HG02798 (cell line): Measurements from ENCODE around the gene EYA2.

ENCODE experiments used
- ATAC-seq: cut with Tn5 transposase; IDR thresholded peaks from one replicate; pipeline ENCODE4 v1.9.1; 2021; ENCODE audit warnings: mild to moderate bottlenecking; ENCODE audit not compliant: unreplicated experiment, poor library complexity

Gene EYA2

DNA sequence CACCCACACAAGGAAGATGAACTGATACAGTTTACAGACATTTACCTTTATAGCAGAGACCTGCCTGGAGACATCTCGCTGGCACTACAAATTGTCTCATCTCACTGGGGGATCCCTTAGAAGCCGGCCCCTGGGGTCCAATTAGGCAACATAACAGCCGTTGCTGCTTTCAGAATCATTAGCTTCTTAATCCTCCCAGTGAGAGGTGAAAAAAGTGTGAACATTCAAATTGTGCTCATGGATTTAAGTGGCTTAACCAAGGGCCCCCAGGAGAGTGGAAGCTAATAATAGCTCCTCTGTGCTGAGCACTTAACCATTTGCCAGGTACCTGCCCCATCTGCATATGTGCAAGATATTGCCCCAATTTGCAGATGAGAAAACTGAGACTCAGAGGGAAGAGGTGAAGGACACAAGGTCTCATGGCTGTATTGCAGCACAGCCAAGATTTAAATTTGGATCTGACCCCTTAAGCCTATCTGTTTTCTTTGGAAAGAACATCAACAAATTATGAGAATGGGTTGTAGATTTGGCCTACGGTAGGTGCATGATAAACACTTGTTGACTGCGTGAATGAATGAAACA is 101.0 kb downstream of the EYA2 start:
- ATAC-seq = no peak

DNA sequence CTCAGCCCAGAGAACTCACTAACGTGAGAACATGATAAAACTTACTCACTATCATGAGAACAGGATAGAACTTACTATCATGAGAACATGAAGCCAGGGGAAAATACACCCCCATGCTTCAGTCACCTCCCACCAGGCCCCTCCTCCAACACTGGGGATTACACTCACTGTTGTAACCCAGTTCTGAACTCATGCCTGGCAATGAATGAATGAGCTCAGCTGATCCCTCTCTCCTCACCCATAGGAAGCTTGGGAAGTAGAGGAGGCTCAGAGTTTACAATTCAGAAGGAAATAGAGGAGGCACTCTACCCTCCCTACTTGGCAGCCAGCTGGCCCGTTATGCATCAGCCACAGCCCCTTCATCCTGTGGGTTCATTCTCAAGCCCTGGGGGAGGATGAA is 102.5 kb downstream of the EYA2 start:
- no peak for ATAC-seq

DNA sequence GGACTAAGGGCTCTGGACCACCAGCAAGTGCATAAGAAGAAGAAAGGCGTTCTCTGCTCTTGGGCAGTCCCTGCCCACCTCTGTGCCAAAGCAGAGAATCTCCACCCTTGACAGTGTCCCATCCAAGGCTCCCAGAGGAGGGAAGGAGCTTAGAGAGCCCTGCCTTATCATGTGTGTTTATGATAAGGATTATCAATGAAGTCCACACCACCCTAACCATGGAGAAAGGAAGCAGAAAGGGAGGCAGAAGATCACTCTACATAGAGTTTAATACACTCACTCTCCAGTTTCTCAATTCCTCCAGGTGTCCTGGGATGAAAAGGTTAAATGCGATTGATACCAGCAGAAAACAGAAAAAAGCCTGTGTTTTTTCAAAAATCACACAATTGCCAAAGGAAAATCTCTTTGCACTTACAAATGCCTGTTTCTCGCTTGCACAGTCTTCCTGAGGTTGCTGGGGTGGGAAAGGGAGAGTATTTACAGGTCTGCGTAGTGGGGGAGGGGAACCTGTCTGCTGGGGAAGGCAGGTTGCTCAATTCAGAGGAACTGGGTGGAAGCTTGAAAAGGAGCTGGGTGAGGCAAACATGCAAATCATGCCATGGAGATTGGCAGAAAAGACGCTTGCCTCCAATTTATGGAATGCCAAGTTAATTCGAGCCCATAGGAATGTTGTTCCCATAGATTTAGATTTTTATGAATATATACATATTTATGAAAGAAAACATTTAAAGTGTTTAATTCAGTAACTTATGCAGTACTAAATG is 104.0 kb downstream of the EYA2 start:
- no peak for ATAC-seq

DNA sequence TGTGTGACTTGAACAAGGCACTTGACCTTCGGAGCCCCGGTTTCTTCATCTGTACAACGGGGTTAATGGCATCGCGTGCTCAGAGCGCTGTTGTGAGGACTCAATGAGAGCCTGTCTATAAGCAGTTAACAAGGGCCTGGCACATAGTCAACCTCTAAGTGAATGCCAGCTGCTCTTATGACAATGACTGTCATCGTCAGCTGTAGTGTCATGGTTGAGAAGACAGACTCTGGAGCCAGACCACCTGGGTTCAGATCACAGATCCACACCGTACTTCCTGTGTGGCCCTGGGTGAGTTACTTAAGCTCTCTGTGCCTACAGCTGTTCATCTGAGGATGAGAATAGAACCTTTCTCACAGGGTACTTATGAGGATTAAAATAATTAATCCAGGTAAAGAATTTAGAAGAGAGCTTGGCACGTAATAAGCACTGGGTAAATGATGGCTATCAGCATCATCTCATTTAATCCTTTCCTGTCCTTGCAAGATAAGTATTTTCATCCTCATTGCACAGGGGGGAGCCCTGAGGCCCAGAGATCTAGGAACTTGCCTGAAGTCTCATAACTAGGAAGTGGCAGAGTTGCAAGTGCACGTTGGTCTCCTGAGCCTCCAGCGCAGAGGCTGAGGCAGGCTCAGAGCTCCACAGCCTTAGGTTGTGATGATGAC is 105.3 kb downstream of the EYA2 start:
- ATAC-seq = no peak

DNA sequence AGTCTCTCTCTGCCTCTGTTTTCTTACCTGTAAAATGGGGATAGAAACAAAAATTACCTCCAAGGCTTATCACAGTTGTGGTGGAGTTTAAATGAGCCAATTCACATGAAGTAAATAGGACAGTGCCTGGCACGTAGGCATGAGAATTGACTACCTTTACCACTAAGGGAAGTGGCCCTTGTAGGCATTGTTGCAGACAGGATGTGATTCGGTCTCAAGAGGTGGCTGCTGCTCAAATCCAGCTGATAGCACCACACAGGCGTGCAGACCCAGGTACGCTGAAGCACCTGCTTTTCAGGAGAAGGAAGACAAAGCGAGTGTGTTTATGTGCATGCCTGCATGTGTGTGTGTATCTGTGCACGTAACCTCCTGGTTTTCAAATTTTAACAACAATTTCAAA is 108.6 kb downstream of the EYA2 start:
- no peak for ATAC-seq

DNA sequence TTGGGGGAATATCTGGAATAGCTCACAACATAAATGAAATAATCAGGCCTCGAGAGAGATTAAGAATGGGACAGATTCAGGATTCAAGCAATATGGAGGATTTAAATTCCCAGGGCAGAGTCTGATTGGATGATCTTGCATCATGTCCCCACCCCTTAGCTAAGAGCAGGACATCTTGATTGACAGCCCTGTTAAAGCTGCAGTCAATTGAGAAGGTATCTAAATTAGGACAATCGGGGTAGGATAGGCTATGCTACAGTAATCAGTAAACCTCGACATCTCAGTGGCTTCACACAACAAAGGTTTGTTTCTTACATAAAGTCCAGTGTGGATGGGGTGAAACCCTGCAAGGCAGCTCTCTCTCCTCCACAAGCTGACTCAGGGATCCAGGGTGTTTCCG is 109.5 kb downstream of the EYA2 start:
- no peak for ATAC-seq

DNA sequence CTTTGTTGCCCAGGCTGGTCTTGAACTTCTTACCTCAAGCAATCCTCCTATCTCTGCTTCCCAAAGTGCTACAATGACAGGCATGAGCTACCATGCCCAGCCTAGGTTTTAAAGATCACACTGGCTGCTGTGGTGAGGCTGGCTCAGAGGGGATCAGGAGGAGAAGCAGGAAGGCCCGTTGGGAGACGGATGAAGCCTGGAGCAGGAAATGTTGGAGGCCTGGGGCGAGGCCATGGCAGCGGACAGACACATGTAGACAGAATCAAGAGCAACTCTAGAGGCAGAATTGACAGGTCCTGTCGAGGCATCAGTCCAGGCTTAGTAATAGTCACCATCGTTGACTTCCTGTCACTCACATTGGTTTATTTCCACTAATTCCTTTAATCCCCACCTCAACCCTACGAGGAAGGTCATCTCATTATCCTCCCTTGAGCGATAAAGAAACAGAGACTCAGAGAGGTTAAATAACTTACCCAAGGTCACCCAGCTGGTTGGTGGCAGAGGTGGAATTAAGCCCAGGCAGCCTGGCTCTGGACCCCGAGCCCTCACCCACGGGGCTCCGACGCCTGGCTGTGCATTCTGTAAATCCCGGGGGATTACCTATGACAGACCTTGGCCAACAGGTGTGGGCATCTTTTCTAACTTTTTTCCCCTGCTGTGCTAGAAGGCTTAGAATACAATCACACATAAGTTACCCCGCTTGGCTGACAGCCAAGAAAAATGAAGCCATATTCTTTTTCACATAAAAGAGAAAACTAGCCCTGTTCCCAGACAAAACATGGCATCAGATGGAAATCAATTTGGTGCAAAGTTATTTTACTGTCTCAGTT is 113.4 kb downstream of the EYA2 start:
- ATAC-seq = no peak

DNA sequence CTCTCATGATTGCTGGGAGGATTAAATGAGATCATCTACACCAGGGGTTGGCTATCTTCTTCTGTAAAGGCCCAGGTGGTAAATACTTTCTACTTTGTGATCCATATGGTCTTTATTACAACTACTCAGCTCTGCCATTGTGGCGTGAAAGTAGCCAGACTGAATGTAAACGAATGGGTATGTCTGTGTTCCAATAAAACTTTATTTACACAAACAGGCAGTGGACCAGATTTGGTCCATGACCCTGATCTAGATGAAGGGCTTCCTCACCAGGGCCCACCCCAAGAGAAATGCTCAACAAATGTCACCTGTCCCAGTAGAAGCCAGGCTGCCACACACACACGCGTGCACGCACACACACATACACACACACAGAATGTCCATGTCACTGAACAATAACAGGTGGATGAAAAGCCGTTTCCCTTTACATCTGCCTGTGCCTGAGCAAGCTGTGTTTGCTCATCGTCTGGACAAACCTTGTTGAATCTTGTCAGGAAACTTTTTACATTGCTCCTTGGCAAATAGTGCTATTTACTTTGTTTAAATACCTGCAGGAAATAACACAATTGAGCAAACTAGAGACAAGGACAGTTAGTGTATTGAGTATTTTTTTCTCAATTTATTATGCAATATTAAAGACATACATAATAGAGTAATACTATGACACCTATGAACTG is 114.3 kb downstream of the EYA2 start:
- no peak for ATAC-seq

DNA sequence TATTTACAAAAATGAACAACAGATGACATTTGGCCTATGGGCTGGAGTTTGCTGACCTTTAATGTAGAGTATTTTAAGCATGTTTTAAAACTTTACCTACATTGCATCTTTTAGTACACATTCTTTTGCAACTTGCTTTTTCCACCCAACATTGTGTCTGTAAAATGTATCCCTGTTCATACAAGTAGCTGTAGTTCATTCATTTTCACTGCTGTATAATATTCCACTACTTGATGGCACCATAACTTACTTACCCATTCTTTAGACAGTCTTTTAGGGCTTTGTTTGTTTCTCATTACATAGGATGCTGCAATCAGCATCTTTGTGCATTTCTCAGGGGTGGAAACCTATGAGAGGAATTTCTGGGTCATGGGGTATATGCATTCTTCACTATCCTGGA is 115.1 kb downstream of the EYA2 start:
- no peak for ATAC-seq

DNA sequence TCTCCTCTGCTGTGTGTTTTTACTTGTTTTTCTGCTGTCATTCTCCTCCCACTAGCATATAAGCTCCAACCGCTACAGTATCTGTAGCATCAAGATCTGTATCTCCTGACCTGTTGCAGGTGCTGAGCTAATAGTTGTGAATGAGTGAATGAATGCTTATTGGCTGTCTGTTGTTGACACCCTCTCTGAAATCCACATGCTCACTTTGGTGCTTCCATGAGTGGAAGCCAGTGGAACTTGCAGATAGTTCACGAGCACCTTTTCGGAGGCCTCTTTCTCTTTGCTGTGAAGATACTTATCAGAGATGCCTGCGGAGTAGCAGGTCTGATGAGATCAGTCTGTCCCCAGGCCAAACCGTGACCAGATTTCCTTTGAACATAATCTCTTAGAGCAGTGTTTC is 117.3 kb downstream of the EYA2 start:
- no peak for ATAC-seq

DNA sequence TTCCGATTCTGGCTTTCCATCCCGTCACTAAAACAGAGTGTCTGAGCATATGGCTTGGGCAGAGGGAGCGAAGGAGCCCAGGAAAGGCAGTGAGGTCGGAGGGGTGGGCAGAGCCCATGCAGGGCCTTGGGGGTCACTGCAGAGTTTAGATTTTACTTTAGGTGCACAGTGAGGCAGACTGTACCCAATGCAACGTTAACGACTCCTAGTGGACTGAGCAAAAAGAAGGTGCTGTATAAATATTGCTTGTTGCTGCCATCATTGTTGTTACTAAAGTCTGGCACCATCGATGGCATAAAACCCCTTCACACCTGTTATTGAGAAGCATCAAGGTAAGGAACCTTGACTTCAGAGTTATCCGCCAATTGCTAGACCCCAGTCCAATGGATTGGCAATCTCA is 119.0 kb downstream of the EYA2 start:
- ATAC-seq = no peak

DNA sequence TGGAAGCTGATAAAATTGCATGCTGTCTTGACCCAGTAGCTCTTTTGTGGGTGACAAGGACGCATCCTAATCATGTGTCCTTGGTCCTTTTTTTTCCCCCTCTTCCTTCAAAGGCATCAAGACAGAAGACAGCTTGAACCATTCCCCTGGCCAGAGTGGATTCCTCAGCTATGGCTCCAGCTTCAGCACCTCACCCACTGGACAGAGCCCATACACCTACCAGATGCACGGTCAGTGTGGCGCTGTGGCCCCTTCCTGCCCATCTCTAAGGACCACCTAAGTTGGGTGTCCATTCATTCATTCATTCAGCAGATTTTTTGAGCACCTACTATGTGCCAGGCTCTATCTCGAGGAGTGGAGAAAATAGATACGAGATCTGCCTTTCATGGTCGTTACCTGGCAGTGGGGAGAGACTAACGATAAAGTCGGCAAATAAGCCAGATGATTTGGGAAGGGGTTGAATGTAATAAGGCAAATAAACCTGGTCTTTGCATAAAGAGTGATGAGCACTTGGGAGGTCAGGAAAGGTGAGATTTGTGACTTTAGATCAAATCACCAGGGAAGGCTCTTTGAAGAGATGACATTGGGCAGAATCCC is 121.5 kb downstream of the EYA2 start:
- no peak for ATAC-seq

DNA sequence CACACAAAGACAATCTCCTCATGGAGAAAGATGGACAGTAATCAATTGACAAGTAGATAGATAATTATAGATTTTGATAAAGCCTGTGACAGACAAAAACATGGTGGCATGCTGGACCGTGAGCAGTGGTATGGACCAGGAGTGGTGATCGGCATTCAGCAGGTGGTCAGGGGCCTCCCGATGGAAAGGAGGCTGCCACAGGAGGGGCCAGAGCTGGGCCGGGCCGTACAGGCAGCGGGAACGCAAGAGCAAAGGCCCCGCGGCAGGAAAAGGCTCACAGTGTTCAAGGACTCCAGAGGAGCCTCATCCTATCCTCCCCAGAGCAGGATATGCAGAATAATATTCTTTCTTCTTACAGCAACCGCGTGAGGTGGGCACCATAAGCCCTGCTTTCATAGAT is 123.7 kb downstream of the EYA2 start:
- no peak for ATAC-seq

DNA sequence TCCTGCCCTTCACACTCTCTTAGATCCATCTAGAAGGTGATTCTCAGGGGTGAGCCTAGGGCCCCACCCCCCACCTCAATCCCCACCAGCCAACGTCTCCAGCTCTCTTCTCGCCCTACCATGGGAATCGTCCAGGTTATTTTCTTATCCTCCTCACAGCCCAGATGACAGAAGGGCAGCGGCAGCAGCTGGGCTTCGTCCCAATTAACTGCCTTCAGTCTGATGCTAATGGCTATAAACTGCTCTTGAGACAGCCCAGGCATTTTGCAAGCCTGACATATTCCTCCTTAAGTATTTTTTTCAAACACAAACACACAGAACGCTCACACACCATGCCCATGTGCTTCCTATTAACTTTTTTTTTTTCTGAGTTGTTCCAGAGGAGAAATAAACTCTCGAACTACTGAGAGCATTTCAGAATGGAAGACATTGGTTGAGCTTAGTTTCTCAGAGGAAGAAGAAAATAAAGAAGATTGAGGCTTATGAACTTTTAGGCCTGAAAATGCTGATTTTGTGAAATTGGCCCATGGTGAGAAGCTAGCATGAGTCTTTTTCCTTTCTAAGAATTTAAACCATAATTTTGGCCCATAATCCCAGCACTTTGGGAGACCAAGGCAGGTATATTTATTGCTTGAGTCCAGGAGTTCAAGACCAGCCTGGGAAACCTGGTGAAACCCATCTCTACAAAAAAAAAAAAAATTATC is 124.6 kb downstream of the EYA2 start:
- ATAC-seq = no peak

DNA sequence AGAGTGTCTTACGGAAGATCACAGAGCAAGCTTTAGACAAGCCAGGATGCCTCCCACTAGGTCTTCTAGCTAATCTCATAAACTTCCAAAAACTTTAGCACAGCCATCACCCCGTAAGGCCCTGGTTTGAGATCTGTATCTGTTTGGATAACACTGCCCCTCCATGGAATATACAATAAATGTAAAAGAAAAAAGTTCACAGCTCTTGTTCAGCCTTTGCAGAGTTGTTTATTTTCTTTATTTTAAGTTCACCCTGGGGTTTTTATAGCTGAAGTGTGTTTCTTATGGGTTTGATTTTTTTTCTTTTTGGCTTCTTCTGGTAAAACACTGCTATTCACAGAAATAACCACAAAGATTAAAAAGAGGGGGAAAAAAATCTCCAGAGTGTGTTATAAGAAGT is 125.6 kb downstream of the EYA2 start:
- ATAC-seq = no peak

DNA sequence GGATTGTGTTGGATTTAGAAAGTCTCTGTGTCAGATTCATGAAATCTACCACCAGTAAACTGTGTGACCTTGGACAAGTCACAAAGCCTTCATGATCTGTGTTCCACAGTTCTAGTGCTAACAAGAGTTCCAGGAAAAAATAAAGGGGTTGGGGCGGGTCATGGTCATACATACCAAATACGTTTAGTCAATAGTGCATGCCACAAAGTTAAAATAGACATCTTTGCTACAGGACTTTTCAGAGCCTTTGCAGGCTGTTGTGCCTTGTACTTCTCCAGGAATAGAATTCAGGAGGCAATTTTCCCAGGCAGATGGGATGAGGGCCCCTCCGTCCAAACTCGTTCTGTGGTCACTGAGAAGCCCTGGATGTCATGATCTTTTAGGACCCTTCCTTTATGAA is 127.2 kb downstream of the EYA2 start:
- ATAC-seq = no peak

DNA sequence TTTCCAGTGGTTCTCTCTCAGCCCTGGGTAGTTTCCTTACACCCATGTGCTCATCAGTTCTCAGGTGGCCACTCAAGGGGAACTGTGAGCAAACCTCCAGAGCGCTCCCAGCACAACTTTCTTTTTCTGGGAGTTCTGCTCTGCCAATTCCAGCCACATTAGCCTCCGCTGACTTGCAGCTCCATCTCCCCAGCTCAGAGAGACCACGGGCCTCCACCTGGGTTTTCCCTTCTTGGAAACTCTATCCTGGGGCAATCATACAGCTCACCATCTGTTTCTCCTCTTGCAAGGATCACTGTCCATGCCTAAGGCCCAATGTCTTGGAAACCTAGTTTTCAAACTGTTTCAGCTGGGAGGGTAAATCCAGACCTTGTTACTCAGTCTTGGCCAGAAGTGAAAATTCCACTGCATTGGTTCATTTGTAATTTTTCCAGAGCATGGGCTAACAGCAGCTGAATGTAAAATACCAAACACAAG is 129.9 kb downstream of the EYA2 start:
- no peak for ATAC-seq

DNA sequence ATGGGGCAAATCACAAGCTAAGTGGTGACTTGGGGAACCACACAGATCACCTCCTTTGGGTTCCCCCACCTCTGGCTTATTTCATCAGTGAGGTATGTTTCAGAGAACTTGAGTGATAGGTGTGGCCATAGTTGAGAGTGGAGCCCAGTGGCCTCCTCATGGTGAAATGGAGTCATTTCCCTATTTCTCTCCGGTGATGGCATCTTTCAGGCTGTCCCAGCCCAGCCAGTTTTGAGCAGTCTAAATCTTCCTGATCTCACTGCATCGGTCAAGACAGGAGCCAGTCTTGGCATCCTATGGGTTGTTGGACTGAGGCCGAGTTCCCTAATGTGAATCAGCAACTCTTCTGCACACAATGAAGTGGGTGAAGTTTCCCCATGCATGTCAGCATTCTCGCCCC is 132.4 kb downstream of the EYA2 start:
- ATAC-seq = no peak

DNA sequence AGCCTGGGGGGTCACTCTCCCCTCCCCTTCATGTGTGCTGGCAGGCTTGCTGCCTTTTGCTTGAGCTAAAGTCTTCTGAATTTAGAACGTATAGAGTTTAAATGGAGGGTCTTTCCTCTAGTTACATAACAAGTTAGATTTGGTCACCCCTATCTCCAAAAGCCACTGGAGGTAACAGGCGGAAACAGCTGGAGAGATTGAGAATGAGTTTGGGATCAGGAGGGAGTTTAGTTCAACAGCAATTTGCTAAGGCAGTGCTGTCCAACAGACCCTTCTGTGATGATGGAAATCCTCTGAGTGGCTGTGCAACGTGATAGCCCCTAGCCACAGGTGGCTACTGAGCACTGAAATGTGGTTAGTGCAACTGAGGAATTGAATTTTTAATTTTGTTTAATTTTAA is 132.8 kb downstream of the EYA2 start:
- ATAC-seq = no peak
